Activated CD4-positive, alpha-beta T cell treated with anti-CD3 and anti-CD28 coated beads, Interleukin-10, Interleukin-2, amounts not matched to agents 100 ng/mL and 50 ng/mL, durations not matched to agents 16 hours and 8 hours (primary cell): ENCODE results near the gene WNT10A.
A peak's percentile ranks its signal among the peaks of the same experiment; 100 is the strongest.

Source experiments
- DNase-seq: peaks from one replicate; pipeline ENCODE4 v3.0.0-alpha.2; 2020

WNT10A gene

GRCh38 chr2:218858138-218858445, 22.6 kb upstream of the WNT10A start:
- no peak for DNase-seq

- DNase-seq: no peak
Measured at GRCh38 chr2:218858671-218859555, 21.7 kb upstream of the WNT10A start.

- DNase-seq: no peak
Measured at GRCh38 chr2:218859556-218859987, 21.1 kb upstream of the WNT10A start, which contains the start of gene WNT6. TSS of gene WNT6 (plus strand) at chr2:218859805. CDS start at chr2:218860038, 233 bp downstream.

- no peak for DNase-seq
Measured at GRCh38 chr2:218859988-218860831, 20.4 kb upstream of the WNT10A start.

- DNase-seq: no peak
Measured at GRCh38 chr2:218860950-218861381, 19.7 kb upstream of the WNT10A start.

GRCh38 chr2:218861645-218862318, 18.9 kb upstream of the WNT10A start:
- no peak for DNase-seq

- DNase-seq: no peak
Measured at GRCh38 chr2:218863021-218863520, 17.6 kb upstream of the WNT10A start.

GRCh38 chr2:218865396-218865795, 15.3 kb upstream of the WNT10A start:
- DNase-seq: no peak

- no peak for DNase-seq
Measured at GRCh38 chr2:218865999-218866398, 14.7 kb upstream of the WNT10A start.

GRCh38 chr2:218867900-218868299, 12.8 kb upstream of the WNT10A start:
- DNase-seq: no peak

- no peak for DNase-seq
Measured at GRCh38 chr2:218869064-218869463, 11.6 kb upstream of the WNT10A start.

GRCh38 chr2:218870984-218871344, 9.7 kb upstream of the WNT10A start:
- peak; percentile 24 for DNase-seq

- DNase-seq: peak; percentile 23
Measured at GRCh38 chr2:218871345-218872302, 9.0 kb upstream of the WNT10A start.

GRCh38 chr2:218872645-218873358, 7.8 kb upstream of the WNT10A start:
- no peak for DNase-seq

GRCh38 chr2:218873359-218874194, 7.1 kb upstream of the WNT10A start:
- no peak for DNase-seq

- DNase-seq: no peak
Measured at GRCh38 chr2:218875692-218876246, 4.9 kb upstream of the WNT10A start.

- DNase-seq: peak; percentile 74
Measured at GRCh38 chr2:218876562-218877219, 4.0 kb upstream of the WNT10A start.

GRCh38 chr2:218877331-218877730, 3.3 kb upstream of the WNT10A start:
- no peak for DNase-seq

- no peak for DNase-seq
Measured at GRCh38 chr2:218877891-218878290, 2.8 kb upstream of the WNT10A start.
